Calu3 (cell line): Measurements from ENCODE around the gene SSX5. TPM values are rescaled to one million over a fixed set of nuclear protein-coding genes. Genes with fewer than 3 reads are reported as not detected.
"Not testable (repeated sequence)": the region's sequence is repeated elsewhere in the genome, so short reads cannot be mapped to it uniquely, and the experiment has no call there.

ENCODE experiments used
- Bru-seq: library from RNA; stranded (reverse); fragments of 400-500 nt; gene quantifications from one replicate; lab custom pipeline; 2021; lab: Mats Ljungman, UMichigan
- BruChase-seq, 2 experiments: library from RNA; stranded (reverse); fragments of 400-500 nt; gene quantifications; one replicate each; lab custom pipeline; 2021; lab: Mats Ljungman, UMichigan
- BruUV-seq: library from RNA; stranded (reverse); fragments of 400-500 nt; replicated peaks from 2 replicates; lab custom pipeline; 2021; lab: Mats Ljungman, UMichigan
- CTCF ChIA-PET: fragments of 300-600 bp; sonication (Branson Sonifier 250); formaldehyde crosslinking; loops from one replicate; lab custom pipeline; 2022; ENCODE audit warnings: antibody characterized with exemption; lab: Charles Lee
- DNase-seq: peaks from one replicate; pipeline ENCODE4 v3.0.0; 2022
- H3K27ac Mint-ChIP-seq: one replicate; pipeline ENCODE4 v1.8.0; 2022; ENCODE audit warnings: mixed read lengths; ENCODE audit not compliant: unreplicated experiment
- H3K27me3 Mint-ChIP-seq: one replicate; pipeline ENCODE4 v1.8.0; 2022; ENCODE audit warnings: mixed read lengths; ENCODE audit not compliant: unreplicated experiment
- H3K36me3 Mint-ChIP-seq: one replicate; pipeline ENCODE4 v1.8.0; 2022; ENCODE audit warnings: mild to moderate bottlenecking, moderate library complexity, mixed read lengths; ENCODE audit not compliant: insufficient read depth, unreplicated experiment
- H3K4me1 Mint-ChIP-seq: one replicate; pipeline ENCODE4 v1.8.0; 2022; ENCODE audit warnings: mild to moderate bottlenecking, low read depth, mixed read lengths; ENCODE audit not compliant: unreplicated experiment
- H3K4me3 Mint-ChIP-seq: one replicate; pipeline ENCODE4 v1.8.0; 2022; ENCODE audit warnings: mild to moderate bottlenecking, low read depth, moderate library complexity, mixed read lengths; ENCODE audit not compliant: unreplicated experiment
- H3K9me3 Mint-ChIP-seq: one replicate; pipeline ENCODE4 v1.8.0; 2022; ENCODE audit warnings: low read depth, mixed read lengths; ENCODE audit not compliant: unreplicated experiment
- CTCF ChIP-seq: fragments of 200-600 bp; IDR thresholded peaks from one replicate; pipeline ENCODE4 v1.8.0; 2022; ENCODE audit warnings: antibody characterized with exemption; ENCODE audit not compliant: unreplicated experiment
- intact Hi-C: fragments of 100-400 bp; cut with micrococcal nuclease; formaldehyde crosslinking; loops from one replicate; pipeline ENCODE4 v1.10.0; 2022; ENCODE audit not compliant: unreplicated experiment
- long read RNA-seq: library from polyadenylated mRNA; stranded (forward); transcript quantifications from one replicate; pipeline ENCODE4 v2.0.0, GENCODE V29; 2022
- total RNA-seq: library from RNA; stranded (reverse); gene quantifications from 2 replicates; pipeline ENCODE4 v1.2.3, GENCODE V29; 2022

SSX5 gene
- not detected in 2 replicates for total RNA-seq
- Bru-seq, nascent RNA, result not detected
- not detected for BruChase-seq, experiment 1, labeled RNA remaining after a 6-hour chase
- not detected for BruChase-seq, experiment 2, labeled RNA remaining after a 2-hour chase
- long read RNA-seq, result 0 reads

- H3K27me3 Mint-ChIP-seq, result peaks cover 19% of the 10 kb centered on the region
- BruUV-seq, result no TSS peak
- no peak within 1 kb of the TSS for H3K27ac Mint-ChIP-seq
- no peak for TF ChIP-seq CTCF
- H3K4me1 Mint-ChIP-seq, result no peaks in the 10 kb centered on the region
- no peaks in the 10 kb centered on the region for H3K9me3 Mint-ChIP-seq
- CTCF ChIA-PET, result no interaction called here
- H3K4me3 Mint-ChIP-seq, result no peak within 1 kb of the TSS
- intact Hi-C loops, result no loop called here
- DNase-seq, result no peak
- H3K36me3 Mint-ChIP-seq, result no peaks in the 10 kb centered on the region
Observed at GRCh38 chrX:48196745-48197201, at the start of gene SSX5. Gene SSX5 (minus strand): TSS chrX:48196795. CDS start chrX:48195358, 1,437 bp downstream.

DNA sequence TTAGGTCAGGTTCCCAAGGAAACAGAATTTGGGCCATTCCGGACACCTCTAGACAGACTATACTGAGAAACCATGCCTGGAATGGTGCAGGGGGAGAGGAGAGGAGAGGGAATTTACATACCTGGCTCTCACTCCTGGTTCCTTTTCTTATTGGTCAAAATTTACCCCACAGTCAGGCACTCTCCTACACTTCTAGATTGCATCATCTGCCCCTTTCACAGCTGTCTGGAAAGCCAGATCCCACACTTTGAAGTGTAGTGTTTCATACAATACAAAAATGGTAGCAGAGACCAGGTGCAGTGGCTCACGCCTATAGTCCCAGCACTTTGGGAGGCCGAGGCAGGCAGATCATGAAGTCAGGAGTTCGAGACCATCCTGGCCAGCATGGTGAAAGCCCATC lies 27.6 kb upstream of the SSX5 start:
- DNase-seq, H3K27ac Mint-ChIP-seq, H3K9me3 Mint-ChIP-seq, H3K36me3 Mint-ChIP-seq, H3K4me3 Mint-ChIP-seq, intact Hi-C loops, H3K27me3 Mint-ChIP-seq, H3K4me1 Mint-ChIP-seq, BruUV-seq, CTCF ChIA-PET: not testable (repeated sequence)

DNA sequence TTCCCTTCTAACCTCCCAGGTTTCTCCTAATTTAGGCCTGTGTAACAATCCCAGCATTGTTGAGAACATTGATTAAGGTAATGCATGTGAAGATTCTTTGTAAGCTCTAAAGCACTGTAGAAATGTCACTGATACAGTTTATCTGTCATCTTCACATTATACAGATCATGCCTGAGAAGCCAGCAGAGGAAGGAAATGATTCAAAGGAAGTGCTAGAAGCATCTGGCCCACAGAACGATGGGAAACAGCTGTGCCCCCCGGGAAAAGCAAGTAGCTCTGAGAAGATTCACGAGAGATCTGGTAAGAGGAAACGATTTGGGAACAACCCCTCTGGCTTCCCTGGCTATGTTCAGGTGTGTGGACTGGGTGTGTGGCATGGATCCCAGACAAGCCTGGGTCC lies 17.7 kb upstream of the SSX5 start:
- H3K27ac Mint-ChIP-seq, H3K4me3 Mint-ChIP-seq, H3K9me3 Mint-ChIP-seq, DNase-seq, BruUV-seq, H3K36me3 Mint-ChIP-seq, intact Hi-C loops, CTCF ChIA-PET, H3K4me1 Mint-ChIP-seq: not testable (repeated sequence)
- H3K27me3 Mint-ChIP-seq, result peaks cover 27% of the 10 kb centered on the region

GRCh38 chrX:48190024-48190423 lies 6.6 kb downstream of the SSX5 start:
- peaks cover 65% of the 10 kb centered on the region for H3K27me3 Mint-ChIP-seq
- H3K4me3 Mint-ChIP-seq, DNase-seq, BruUV-seq, intact Hi-C loops, H3K27ac Mint-ChIP-seq, H3K9me3 Mint-ChIP-seq, H3K36me3 Mint-ChIP-seq, H3K4me1 Mint-ChIP-seq, CTCF ChIA-PET: not testable (repeated sequence)

DNA sequence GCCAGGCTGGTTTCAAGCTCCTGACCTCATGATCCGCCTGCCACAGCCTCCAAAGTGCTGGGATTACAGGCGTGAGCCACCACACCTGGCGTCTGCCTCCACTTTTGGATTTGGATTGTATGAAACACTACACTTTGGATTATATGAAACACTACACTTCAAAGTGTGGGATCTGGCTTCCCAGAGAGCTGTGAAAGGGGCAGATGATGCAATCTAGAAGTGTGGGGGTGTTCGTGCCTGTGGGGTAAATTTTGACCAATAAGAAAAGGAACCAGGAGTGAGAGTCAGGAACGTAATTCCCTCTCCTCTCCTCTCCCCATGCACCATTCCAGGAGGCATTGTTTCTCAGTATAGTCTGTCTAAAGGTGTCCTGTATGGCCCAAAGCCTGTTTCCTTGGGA lies 14.7 kb downstream of the SSX5 start:
- intact Hi-C loops, H3K27ac Mint-ChIP-seq, H3K4me1 Mint-ChIP-seq, H3K9me3 Mint-ChIP-seq, BruUV-seq, DNase-seq, H3K36me3 Mint-ChIP-seq, CTCF ChIA-PET, H3K4me3 Mint-ChIP-seq: not testable (repeated sequence)
- H3K27me3 Mint-ChIP-seq, result peaks cover 53% of the 10 kb centered on the region

DNA sequence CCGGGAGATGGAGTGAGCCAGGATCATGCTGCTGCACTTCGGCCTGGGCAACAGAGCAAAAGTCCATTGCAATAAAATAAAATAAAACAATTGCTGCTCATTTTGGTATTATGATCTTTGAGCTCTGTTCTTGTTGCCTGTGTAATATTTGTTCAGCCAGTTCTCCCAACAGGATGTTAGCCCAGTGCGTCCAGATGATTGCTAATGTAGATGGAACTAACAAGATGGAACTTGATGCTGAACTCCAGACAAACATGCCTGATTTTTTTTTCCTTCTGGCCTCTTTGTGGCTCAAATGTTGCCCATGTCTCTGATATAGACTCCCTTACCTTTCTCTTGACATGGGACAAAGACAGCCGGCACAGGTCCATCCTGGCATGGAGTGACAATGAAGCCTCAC lies 15.8 kb downstream of the SSX5 start:
- BruUV-seq, result no TSS peak
- Mint-ChIP-seq H3K9me3 (no peaks in the 10 kb centered on the region), H3K4me3 (no peak overlapping the region), H3K4me1 (no peaks in the 10 kb centered on the region), H3K27ac (no peak overlapping the region), H3K36me3 (no peaks in the 10 kb centered on the region), H3K27me3 (peaks cover 42% of the 10 kb centered on the region)
- CTCF ChIA-PET, result no interaction called here
- no peak for TF ChIP-seq CTCF
- no peak for DNase-seq
- intact Hi-C loops, result no loop called here
